RWPE2 (cell line): Measurements from ENCODE around the gene SIAH3.

ENCODE experiments used
- ATAC-seq: fragments of 200-7000 bp; cut with Tn5 transposase; 3 replicates; pipeline ENCODE4 v1.9.1; 2021; ENCODE audit warnings: low read depth
- DNase-seq: peaks from one replicate; pipeline ENCODE4 v3.0.0-alpha.2; 2020; ENCODE audit warnings: low spot score
- H3K27ac ChIP-seq: fragments of 450-650 bp; 2 replicates; pipeline ENCODE4 v1.5.1; 2017; ENCODE audit warnings: mild to moderate bottlenecking; ENCODE audit not compliant: poor library complexity, severe bottlenecking
- H3K27me3 ChIP-seq: fragments of 250-450 bp; sonication (Bioruptor Pico); 2 replicates; pipeline ENCODE4 v1.5.1; 2021; ENCODE audit warnings: mild to moderate bottlenecking, moderate library complexity; ENCODE audit not compliant: insufficient read depth, poor library complexity, severe bottlenecking
- H3K36me3 ChIP-seq: fragments of 250-450 bp; sonication (Bioruptor Pico); 2 replicates; pipeline ENCODE4 v1.5.1; 2020; ENCODE audit warnings: low read depth, mild to moderate bottlenecking, moderate library complexity
- H3K4me1 ChIP-seq: fragments of 250-450 bp; sonication (Bioruptor Pico); 2 replicates; pipeline ENCODE4 v1.5.1; 2021; ENCODE audit warnings: mild to moderate bottlenecking, moderate library complexity; ENCODE audit not compliant: insufficient read depth, poor library complexity, severe bottlenecking
- H3K4me3 ChIP-seq: fragments of 250-450 bp; sonication (Bioruptor Pico); 2 replicates; pipeline ENCODE4 v1.5.1; 2021; ENCODE audit warnings: mild to moderate bottlenecking, moderate library complexity; ENCODE audit not compliant: severe bottlenecking
- H3K9me3 ChIP-seq: fragments of 250-450 bp; sonication (Bioruptor Pico); 2 replicates; pipeline ENCODE4 v1.5.1; 2021; ENCODE audit warnings: mild to moderate bottlenecking, moderate library complexity; ENCODE audit not compliant: severe bottlenecking
- CTCF ChIP-seq: fragments of 450-650 bp; IDR thresholded peaks from one replicate; pipeline ENCODE4 v1.5.1; 2017; ENCODE audit warnings: mild to moderate bottlenecking, moderate library complexity; ENCODE audit not compliant: poor library complexity, severe bottlenecking

The SIAH3 gene

GRCh38 chr13:45865414-45865813 is 13.9 kb upstream of the SIAH3 start:
- no peak for TF ChIP-seq CTCF
- ATAC-seq (no peak), DNase-seq (no peak)
- Histone ChIP-seq H3K4me1 (peaks cover 10% of the 10 kb centered on the region), H3K27ac (no peak overlapping the region), H3K9me3 (no peaks in the 10 kb centered on the region), H3K4me3 (no peak overlapping the region), H3K36me3 (no peaks in the 10 kb centered on the region), H3K27me3 (no peaks in the 10 kb centered on the region)

GRCh38 chr13:45863709-45864590 is 12.4 kb upstream of the SIAH3 start:
- H3K4me3 ChIP-seq: no peak overlapping the region
- no peak overlapping the region for H3K27ac ChIP-seq
- no peak for TF ChIP-seq CTCF
- no peak for ATAC-seq
- no peaks in the 10 kb centered on the region for H3K27me3 ChIP-seq
- no peak for DNase-seq
- H3K4me1 ChIP-seq: peaks cover 17% of the 10 kb centered on the region
- no peaks in the 10 kb centered on the region for H3K9me3 ChIP-seq
- no peaks in the 10 kb centered on the region for H3K36me3 ChIP-seq

- no peak overlapping the region for H3K4me3 ChIP-seq
- TF ChIP-seq CTCF: no peak
- DNase-seq (no peak), ATAC-seq (peak; percentile 64; the same call in 2 of the 3 replicates)
- H3K4me1 ChIP-seq: peaks cover 17% of the 10 kb centered on the region
- H3K27me3 ChIP-seq: no peaks in the 10 kb centered on the region
- H3K9me3 ChIP-seq: no peaks in the 10 kb centered on the region
- H3K27ac ChIP-seq: no peak overlapping the region
- H3K36me3 ChIP-seq: no peaks in the 10 kb centered on the region
Measured at GRCh38 chr13:45861322-45861721, 9.8 kb upstream of the SIAH3 start.

- no peaks in the 10 kb centered on the region for H3K27me3 ChIP-seq
Measured at GRCh38 chr13:45860240-45860639, 8.7 kb upstream of the SIAH3 start.

More at GRCh38 chr13:45860240-45860639, 8.7 kb upstream of the SIAH3 start:
- Histone ChIP-seq H3K9me3 (no peaks in the 10 kb centered on the region), H3K27ac (no peak overlapping the region), H3K36me3 (no peaks in the 10 kb centered on the region), H3K4me1 (peaks cover 17% of the 10 kb centered on the region), H3K4me3 (no peak overlapping the region)
- no peak for TF ChIP-seq CTCF
- ATAC-seq (no peak), DNase-seq (no peak)
